Gastroesophageal sphincter (tissue), 4 donors: ENCODE measurements around the gene SH3BP5. TPM values are rescaled to one million over a fixed set of nuclear protein-coding genes. Genes with fewer than 3 reads are reported as not detected.
A peak's percentile ranks its signal among the peaks of the same experiment; 100 is the strongest.

Experiments
- ATAC-seq: fragments of 150-250 bp; one replicate; pipeline ENCODE4 v1.9.1; 2016; ENCODE audit warnings: mild to moderate bottlenecking, moderate library complexity
- H3K27ac ChIP-seq, 4 donors: fragments of 200-600 bp; sonication (generic) in 3 of 4; 1 replicate in 3 of 4; 2 replicates in 1 of 4; pipeline ENCODE4 v1.5.1; 2016 to 2019
- H3K27me3 ChIP-seq: fragments of 200-600 bp; sonication (generic); one replicate; pipeline ENCODE4 v1.5.1; 2019
- H3K36me3 ChIP-seq, 2 donors: fragments of 200-600 bp; sonication (generic); one replicate each; pipeline ENCODE4 v1.5.1; 2019; ENCODE audit warnings: control low read depth in 1 of 2
- H3K4me1 ChIP-seq, 3 donors: fragments of 200-600 bp; sonication (generic); 1 replicate in 2 of 3; 2 replicates in 1 of 3; pipeline ENCODE4 v1.5.1; 2016 to 2019; ENCODE audit warnings: control low read depth in 2 of 3
- H3K4me3 ChIP-seq, 2 donors: fragments of 200-600 bp; sonication (generic); one replicate each; pipeline ENCODE4 v1.5.1; 2019; ENCODE audit warnings: mild to moderate bottlenecking in 1 of 2, moderate library complexity in 1 of 2
- H3K9me3 ChIP-seq, 3 donors: fragments of 200-600 bp; sonication (generic); one replicate each; pipeline ENCODE4 v1.5.1; 2017 to 2019; ENCODE audit warnings: control low read depth in 2 of 3
- EP300 ChIP-seq: sonication (generic); formaldehyde crosslinking; IDR thresholded peaks from one replicate; pipeline ENCODE4 v1.6.1; 2017; ENCODE audit warnings: antibody characterized with exemption, mild to moderate bottlenecking
- POLR2A ChIP-seq, 2 donors: fragments of 450-650 bp; IDR thresholded peaks; one replicate each; pipeline ENCODE4 v1.6.1; 2017; ENCODE audit warnings: antibody characterized with exemption in 2 of 2, mild to moderate bottlenecking in 2 of 2, moderate library complexity in 1 of 2
- POLR2AphosphoS5 ChIP-seq: sonication (generic); formaldehyde crosslinking; IDR thresholded peaks from one replicate; pipeline ENCODE4 v1.6.1; 2017; ENCODE audit warnings: antibody characterized with exemption
- WGBS, 2 donors: methylation state at CpG; one replicate each; pipeline ENCODE4 v1.1.5; 2018; ENCODE audit warnings: low coverage in 1 of 2; 5-methylcytosine and 5-hydroxymethylcytosine counted together
- total RNA-seq, 4 donors: library from RNA; depleted of rRNA; stranded (reverse); fragments of >200 nt; gene quantifications; one replicate each; pipeline ENCODE4 v1.1.0, GENCODE V29; 2016
- TF ChIP-seq, protein P1 (sequence below), 4 experiments: fragments of 200-600 bp in 2 of 4; fragments of 450-650 bp in 2 of 4; sonication (generic) in 1 of 4; IDR thresholded peaks; one replicate each; pipeline ENCODE4 v1.5.1; 2017 to 2019; ENCODE audit warnings: antibody characterized with exemption in 4 of 4, mild to moderate bottlenecking in 2 of 4, moderate library complexity in 2 of 4

The SH3BP5 gene
- total RNA-seq, 4 donors from 2014 or later = 23.5 to 56.4 (median 35.0) TPM

GRCh38 chr3:15218689-15219088, 113.7 kb downstream of the SH3BP5 start:
- TF ChIP-seq POLR2AphosphoS5 (no peak), EP300 (no peak), POLR2A (IDR thresholded peaks at IDR 0.05) (no peak)
- TF ChIP-seq, protein P1, sequence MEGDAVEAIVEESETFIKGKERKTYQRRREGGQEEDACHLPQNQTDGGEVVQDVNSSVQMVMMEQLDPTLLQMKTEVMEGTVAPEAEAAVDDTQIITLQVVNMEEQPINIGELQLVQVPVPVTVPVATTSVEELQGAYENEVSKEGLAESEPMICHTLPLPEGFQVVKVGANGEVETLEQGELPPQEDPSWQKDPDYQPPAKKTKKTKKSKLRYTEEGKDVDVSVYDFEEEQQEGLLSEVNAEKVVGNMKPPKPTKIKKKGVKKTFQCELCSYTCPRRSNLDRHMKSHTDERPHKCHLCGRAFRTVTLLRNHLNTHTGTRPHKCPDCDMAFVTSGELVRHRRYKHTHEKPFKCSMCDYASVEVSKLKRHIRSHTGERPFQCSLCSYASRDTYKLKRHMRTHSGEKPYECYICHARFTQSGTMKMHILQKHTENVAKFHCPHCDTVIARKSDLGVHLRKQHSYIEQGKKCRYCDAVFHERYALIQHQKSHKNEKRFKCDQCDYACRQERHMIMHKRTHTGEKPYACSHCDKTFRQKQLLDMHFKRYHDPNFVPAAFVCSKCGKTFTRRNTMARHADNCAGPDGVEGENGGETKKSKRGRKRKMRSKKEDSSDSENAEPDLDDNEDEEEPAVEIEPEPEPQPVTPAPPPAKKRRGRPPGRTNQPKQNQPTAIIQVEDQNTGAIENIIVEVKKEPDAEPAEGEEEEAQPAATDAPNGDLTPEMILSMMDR (IDR thresholded peaks at IDR 0.05) = no peak
- H3K9me3 ChIP-seq = no peaks in the 10 kb centered on the region
- peaks cover 11 to 94% of the 10 kb centered on the region in 2 donors for H3K36me3 ChIP-seq
- ATAC-seq = no peak
- no peak overlapping the region for H3K4me3 ChIP-seq
- peak overlapping the region in 1 of 4 donors; percentile 30 for H3K27ac ChIP-seq
- no peaks in the 10 kb centered on the region for H3K27me3 ChIP-seq
- H3K4me1 ChIP-seq = peaks cover 0 to 41% (median 10%) of the 10 kb centered on the region in 3 donors

DNA sequence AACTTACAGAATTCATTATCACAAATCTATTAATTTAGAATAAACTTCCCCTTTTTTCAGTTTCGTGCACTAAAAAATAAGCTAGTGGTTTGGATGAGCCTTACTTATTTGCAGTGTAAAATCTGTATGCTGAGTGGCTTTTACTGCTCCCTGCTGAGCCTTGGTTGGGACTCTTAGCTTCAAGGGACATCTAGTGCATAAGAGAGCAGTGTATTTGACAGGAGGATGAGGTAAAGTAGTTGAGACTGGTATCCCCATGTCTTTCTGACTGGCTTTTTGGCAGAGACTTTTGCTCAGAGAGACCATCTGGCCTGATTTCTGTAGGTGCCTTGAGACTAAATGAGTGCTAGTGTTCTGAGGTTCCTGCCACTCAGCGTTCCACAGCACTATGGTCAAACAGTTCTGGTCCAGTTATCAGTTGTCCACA, 114.5 kb downstream of the SH3BP5 start:
- Histone ChIP-seq H3K27me3 (no peaks in the 10 kb centered on the region), H3K9me3 (no peaks in the 10 kb centered on the region), H3K4me1 (peaks cover 0 to 35% (median 10%) of the 10 kb centered on the region in 3 donors), H3K36me3 (peaks cover 11 to 92% of the 10 kb centered on the region in 2 donors), H3K4me3 (no peak overlapping the region), H3K27ac (no peak overlapping the region)
- TF ChIP-seq, protein P1 (IDR thresholded peaks at IDR 0.05) = no peak
- TF ChIP-seq POLR2A (IDR thresholded peaks at IDR 0.05) = no peak
- ATAC-seq = no peak
- 70 to 86% methylated on average over 2 of the region's 2 CpGs for WGBS, 2 donors

- WGBS, 2 donors = 85 to 94% methylated on average over 4 of the region's 4 CpGs
- H3K4me1 ChIP-seq = peaks cover 0 to 35% (median 10%) of the 10 kb centered on the region in 3 donors
- H3K36me3 ChIP-seq = peaks cover 11 to 92% of the 10 kb centered on the region in 2 donors
- no peak for TF ChIP-seq POLR2AphosphoS5
- no peak for TF ChIP-seq EP300
- TF ChIP-seq POLR2A (IDR thresholded peaks at IDR 0.05) = no peak
- TF ChIP-seq, protein P1 (IDR thresholded peaks at IDR 0.05) = no peak
- H3K27ac ChIP-seq = no peak overlapping the region
- H3K4me3 ChIP-seq = no peak overlapping the region
- H3K9me3 ChIP-seq = no peaks in the 10 kb centered on the region
- ATAC-seq = no peak
- H3K27me3 ChIP-seq = no peaks in the 10 kb centered on the region
Observed at GRCh38 chr3:15217011-15217671, 115.2 kb downstream of the SH3BP5 start.

- no peak for TF ChIP-seq EP300
- no peak for TF ChIP-seq POLR2A (IDR thresholded peaks at IDR 0.05)
- no peak for TF ChIP-seq POLR2AphosphoS5
- TF ChIP-seq, protein P1 (IDR thresholded peaks at IDR 0.05) = no peak
- ATAC-seq = no peak
- H3K9me3 ChIP-seq = no peaks in the 10 kb centered on the region
- WGBS, 2 donors = 89 to 95% methylated on average over 1 of the region's 1 CpG
- H3K36me3 ChIP-seq = peaks cover 11 to 92% of the 10 kb centered on the region in 2 donors
- no peak overlapping the region for H3K27ac ChIP-seq
- peaks cover 0 to 37% (median 10%) of the 10 kb centered on the region in 3 donors for H3K4me1 ChIP-seq
- no peak overlapping the region for H3K4me3 ChIP-seq
- no peaks in the 10 kb centered on the region for H3K27me3 ChIP-seq
Observed at GRCh38 chr3:15216501-15216900, 115.9 kb downstream of the SH3BP5 start.

DNA sequence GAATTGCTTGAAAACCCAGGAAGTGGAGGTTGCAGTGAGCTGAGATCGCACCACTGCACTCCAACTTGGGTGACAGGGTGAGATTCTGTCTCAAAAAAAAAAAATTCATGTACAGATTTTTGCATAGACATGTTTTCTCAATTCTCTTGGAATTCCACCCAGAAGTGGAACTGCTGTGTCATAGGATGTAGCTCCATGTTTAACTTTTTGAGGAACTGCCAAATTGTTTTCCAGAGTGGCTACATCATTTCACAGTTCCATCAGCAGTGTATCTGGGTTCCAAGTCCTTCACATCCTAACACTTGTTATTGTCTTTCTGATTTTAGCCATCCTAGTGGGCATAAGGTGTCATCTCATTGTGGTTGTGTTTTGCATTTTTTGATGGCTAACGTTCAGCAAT, 116.4 kb downstream of the SH3BP5 start:
- WGBS, 2 donors = 73 to 83% methylated on average over 2 of the region's 2 CpGs
- Histone ChIP-seq H3K4me1 (peaks cover 0 to 42% (median 10%) of the 10 kb centered on the region in 3 donors), H3K4me3 (no peak overlapping the region), H3K36me3 (peaks cover 11 to 91% of the 10 kb centered on the region in 2 donors), H3K9me3 (no peaks in the 10 kb centered on the region), H3K27me3 (no peaks in the 10 kb centered on the region), H3K27ac (no peak overlapping the region)
- TF ChIP-seq, protein P1 (IDR thresholded peaks at IDR 0.05) = no peak
- TF ChIP-seq POLR2A (IDR thresholded peaks at IDR 0.05) (no peak), POLR2AphosphoS5 (no peak), EP300 (no peak)
- ATAC-seq = no peak
